HG03432 (cell line): ENCODE measurements around the gene FN1.
A peak's percentile ranks its signal among the peaks of the same experiment; 100 is the strongest.

Experiments used
- ATAC-seq: cut with Tn5 transposase; IDR thresholded peaks from one replicate; pipeline ENCODE4 v1.9.1; 2021; ENCODE audit warnings: mild to moderate bottlenecking, moderate library complexity; ENCODE audit not compliant: unreplicated experiment

FN1 gene

DNA sequence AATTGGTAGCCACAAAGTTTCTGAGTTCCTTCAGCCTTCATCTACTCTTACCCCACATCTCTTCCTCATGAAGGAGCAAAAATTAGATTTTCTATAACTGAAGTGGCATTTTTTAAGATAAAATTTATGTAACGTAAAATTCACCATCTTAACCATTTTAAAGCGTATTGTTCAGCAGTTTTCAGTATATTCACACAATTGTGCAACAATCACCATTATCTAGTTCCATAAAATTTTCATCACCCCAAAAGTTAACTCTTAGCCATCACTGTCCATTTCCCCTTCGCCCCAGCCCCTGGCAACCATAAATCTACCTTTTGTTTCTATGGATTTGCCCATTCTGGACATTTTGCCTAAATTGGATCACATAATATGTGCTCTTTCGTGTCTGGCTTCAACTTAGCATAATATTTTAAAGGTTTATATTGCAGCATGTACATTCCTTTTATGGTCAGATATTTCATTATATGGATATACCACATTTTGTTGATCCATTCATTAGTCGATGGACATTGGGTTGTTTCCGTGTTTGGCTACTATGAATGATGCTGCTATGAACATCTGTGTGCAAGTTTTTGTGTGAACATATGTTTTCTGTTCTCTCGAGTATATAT is 79.4 kb downstream of the FN1 start:
- no peak for ATAC-seq

DNA sequence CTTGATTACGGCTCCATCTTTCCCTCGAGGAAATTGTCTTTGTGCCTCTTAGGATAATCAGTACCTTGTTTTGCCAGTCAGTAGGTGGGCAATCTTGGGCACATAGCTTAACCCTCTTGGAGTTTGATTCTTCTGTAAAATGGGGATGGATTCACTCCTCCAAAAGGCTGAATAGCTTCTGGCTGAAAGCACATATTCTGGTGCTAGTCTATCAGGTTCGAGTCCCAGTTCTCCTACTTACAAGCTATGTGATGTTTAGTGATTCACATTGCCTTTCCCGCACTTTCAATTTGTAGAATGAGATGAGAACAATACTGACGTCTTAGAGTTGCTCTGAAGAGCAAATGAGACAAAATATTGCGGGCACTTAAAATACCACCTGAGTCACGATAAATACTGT is 80.1 kb downstream of the FN1 start:
- no peak for ATAC-seq

DNA sequence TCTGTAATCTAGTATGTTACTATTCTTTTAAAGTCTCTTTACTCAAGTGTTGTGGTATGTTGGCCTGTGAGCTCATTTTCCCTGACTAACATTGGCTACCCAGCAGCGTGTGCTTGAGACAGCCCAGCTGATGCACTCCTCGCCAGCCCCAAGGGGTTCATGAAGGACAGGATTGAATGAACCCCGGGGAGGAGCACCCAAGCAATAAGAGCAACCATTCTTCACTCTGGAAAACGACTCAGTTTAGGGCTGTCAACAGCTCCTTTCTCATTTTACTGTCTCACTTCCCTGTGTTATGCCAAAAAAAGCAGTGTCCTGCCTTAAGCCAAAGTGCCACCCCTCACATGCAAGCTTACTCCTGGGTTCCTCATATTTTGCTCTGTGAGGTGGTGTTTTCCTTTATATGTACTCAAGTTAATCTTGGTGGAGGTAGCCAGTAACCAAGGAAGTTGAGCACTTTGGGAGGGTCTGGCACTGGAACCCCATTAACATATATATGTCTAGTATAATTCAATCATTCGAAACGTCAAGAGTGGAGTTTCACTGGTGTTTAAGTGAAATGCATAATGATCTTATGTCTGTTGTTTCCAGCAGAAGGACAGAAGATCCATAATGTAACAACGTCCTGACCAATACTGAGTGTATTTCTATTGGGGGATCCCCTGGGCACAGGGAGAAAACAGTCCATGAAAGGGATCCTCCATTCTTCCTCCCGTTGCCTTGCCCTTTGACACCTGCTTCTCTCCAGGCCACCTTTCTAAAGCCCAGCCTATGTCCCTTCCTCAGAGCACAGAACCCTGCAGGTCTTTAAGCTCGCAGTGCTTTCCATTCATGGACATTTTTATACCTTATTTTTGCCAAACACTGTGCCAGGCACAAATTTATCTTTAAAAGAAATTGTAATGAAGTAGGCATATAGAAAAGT is 80.8 kb downstream of the FN1 start:
- no peak for ATAC-seq

- ATAC-seq, result no peak
Observed at GRCh38 chr2:215352602-215353001, 83.3 kb downstream of the FN1 start.

DNA sequence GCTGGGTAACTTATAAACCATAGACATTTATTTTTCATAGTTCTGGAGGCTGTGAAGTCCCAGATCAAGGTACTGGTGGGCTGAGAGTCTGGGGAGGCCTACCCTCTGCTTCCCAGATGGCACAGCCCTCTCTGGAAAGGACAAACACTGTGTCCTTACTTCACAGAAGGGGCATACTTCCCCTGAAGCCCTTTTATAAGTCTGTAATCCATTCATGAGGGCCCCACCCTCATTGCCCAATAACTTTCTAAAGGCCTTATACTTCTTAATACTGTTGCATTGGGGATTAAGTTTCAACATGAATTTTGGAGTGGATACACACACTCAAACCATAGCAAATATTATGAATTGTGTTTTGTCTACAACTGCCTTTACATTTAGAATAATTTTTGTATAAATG is 88.0 kb downstream of the FN1 start:
- ATAC-seq, result no peak

DNA sequence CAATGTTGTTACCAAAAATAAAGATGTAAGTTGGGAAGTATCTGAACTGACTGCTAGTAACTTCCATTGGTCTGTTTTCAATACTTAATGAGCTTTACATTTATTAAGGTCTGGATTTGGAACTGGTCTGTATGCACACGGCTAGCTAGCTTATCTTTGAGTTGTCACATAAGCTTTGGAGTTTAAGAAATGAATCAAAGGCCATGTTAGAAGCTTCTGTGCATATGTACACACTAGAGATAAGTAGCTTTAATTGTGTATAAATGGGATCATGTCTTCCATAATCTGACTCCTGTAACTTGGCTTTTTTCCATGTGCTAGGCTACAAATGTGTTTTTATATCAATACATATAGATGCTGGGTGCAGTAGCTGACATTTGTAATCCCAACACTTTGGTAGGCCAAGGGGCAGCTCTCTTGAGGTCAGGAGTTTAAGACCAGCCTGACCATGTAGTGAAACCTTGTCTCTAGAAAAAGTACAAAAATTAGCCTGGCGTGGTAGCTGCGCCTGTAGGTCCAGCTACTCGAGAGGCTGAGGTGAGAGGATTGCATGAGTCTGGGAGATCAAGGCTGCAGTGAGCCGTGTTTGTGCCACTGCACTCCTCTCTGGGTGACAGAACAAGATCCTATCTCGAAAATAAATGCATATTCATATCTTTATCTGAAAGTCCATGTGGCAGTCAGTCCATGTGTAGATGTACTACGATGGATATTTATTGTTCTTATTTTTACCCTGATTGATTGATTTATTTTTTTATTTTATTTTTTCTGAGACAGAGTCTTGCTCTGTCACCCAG is 96.8 kb downstream of the FN1 start:
- ATAC-seq, result no peak

GRCh38 chr2:215332872-215333595 is 102.8 kb downstream of the FN1 start:
- ATAC-seq, result peak; percentile 85

DNA sequence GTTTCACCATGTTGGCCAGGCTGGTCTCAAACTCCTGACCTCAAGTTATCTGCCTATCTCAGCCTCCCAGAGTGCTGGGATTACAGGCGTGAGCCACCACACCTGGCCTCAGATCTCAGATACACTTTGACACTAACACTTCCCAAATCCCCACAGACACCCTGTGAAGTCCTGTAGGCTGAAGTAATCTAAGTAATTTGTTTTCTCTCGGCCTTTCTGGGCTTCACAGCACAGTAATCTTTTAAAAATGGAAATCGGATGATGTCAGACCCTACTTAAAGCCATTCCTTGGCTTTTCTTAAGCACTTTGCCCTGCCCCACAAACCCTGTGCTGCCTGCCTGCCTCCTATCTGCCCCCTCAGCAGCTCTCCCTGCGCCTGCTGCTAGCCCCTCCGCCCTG is 107.8 kb downstream of the FN1 start:
- no peak for ATAC-seq

DNA sequence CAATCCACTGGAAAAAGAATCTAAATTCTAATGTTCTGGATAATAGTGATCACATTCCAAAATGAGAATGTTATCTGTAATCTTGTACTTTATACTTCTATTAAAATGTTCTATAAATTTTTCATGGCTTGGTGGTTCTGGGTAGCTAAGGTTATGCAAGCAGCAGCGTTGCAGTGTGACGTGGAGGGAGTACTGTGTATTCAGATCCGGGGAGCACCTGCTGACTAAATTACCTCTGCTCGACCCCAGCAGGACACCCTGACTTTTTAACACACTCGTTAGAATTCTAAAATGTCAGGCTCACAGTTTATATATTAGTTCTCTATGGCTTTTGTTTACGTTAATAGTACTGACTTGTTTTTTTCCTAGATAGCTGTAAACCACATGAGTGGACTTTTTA is 111.1 kb downstream of the FN1 start:
- no peak for ATAC-seq

DNA sequence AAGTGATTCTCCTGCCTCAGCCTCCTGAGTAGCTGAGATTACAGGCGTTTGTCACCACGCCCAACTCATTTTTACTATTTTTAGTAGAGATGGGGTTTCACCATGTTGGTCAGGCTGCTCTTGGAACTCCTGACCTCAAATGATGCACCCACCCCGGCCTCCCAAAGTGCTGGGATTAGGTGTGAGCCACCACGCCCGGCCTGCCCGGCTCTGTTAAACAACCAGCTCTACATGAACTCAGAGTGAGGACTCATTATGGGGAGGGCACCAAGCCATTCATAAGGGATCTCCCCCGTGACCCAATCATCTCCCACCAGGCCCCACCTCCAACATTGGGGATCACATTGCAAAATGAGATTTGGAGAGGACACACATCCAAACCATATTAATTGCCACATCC is 115.2 kb downstream of the FN1 start:
- ATAC-seq, result no peak

DNA sequence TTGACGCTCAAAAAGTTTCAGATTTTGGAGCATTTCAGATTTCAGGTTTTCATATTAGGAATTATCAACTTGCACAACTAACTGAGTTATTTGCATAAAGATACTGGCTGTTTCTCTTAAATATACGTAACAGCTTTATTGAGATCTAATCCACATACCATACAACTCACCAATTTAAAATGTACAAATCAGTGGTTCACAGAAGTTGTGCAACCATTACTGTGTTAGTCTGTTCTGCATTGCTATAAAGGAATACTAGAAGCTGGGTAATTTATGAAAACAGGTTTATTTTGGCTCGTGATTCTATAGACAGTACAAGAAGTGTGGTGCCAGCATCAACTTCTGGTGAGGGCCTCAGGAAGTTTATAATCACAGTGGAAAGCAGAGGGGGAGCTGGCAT is 115.8 kb downstream of the FN1 start:
- no peak for ATAC-seq

- no peak for ATAC-seq
Observed at GRCh38 chr2:215319500-215319899, 116.4 kb downstream of the FN1 start.

DNA sequence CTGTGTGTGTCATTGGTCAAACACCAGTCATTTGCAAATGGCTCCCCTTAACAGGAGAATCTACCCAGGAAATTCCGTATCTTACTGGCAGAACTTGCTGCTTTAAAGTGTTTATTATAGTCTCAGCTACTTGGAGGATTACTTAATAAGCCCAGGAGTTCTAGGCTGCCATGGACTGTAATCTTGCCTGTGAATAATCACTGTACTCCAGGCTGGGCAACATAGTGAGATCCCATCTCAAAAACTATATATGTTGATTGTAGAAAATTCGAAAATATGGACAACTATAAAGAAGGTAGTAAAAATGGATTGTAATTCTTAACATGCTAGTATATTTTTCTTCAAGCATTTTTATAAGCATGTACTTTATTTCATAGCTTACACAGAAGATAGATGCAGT is 119.5 kb downstream of the FN1 start:
- no peak for ATAC-seq

- no peak for ATAC-seq
Observed at GRCh38 chr2:215315301-215315700, 120.6 kb downstream of the FN1 start.

- no peak for ATAC-seq
Observed at GRCh38 chr2:215314896-215315295, 121.0 kb downstream of the FN1 start.

- ATAC-seq, result no peak
Observed at GRCh38 chr2:215313255-215313613, 122.6 kb downstream of the FN1 start.

GRCh38 chr2:215311625-215312396 is 124.1 kb downstream of the FN1 start, which contains the start of gene ATIC:
Gene ATIC (plus strand): TSS chr2:215312059. CDS start chr2:215312143, 84 bp downstream.
- peak; percentile 99 for ATAC-seq

DNA sequence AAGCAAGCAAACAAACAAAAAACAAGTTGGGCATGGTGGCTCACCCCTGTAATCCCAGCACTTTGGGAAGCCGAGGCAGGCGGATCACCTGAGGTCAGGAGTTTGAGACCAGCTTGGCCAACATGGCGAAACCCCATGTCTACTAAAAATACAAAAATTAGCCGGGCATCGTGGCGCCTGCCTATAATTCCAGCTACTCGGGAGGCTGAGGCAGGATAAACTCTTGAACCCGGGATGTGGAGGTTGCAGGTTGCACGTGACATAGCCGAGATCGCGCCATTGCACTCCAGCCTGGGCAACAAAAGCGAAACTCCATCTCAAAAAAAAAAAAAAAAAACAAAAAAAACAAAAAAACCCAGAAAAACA is 124.6 kb downstream of the FN1 start:
- peak; percentile 27 for ATAC-seq
